OCI-LY7 (cell line): ENCODE measurements around the gene NSD1. TPM values are rescaled to one million over a fixed set of nuclear protein-coding genes. Genes with fewer than 3 reads are reported as not detected.

Experiments used
- BruUV-seq: library from RNA; stranded (reverse); fragments of 400-500 nt; replicated peaks from 2 replicates; lab custom pipeline; 2021; lab: Mats Ljungman, UMichigan
- CTCF ChIA-PET: fragments of 300-600 bp; sonication (Branson Sonifier 250); formaldehyde crosslinking; loops from one replicate; lab custom pipeline; 2022; ENCODE audit warnings: antibody characterized with exemption; ENCODE audit not compliant: unreplicated experiment; lab: Charles Lee
- POLR2A ChIA-PET: fragments of 300-600 bp; sonication (Branson Sonifier 250); formaldehyde crosslinking; loops from one replicate; lab custom pipeline; 2022; ENCODE audit warnings: antibody characterized with exemption; lab: Charles Lee
- DNase-seq: peaks from one replicate; pipeline ENCODE4 v3.0.0-alpha.2; 2015; ENCODE audit warnings: low spot score
- H2AFZ ChIP-seq: fragments of 200-600 bp; sonication (generic), shearing (Covaris generic); 2 replicates; pipeline ENCODE4 v1.6.1; 2014; ENCODE audit warnings: mild to moderate bottlenecking, antibody characterized with exemption, low read length, moderate library complexity
- H3K27ac ChIP-seq: fragments of 200-600 bp; sonication (generic); 2 replicates; pipeline ENCODE4 v1.5.1; 2014; ENCODE audit warnings: mixed run types, low read depth, mild to moderate bottlenecking, moderate library complexity, low read length, inconsistent platforms; ENCODE audit not compliant: poor library complexity, severe bottlenecking
- H3K36me3 ChIP-seq: fragments of 200-600 bp; sonication (generic); 2 replicates; pipeline ENCODE4 v1.6.1; 2014; ENCODE audit warnings: mild to moderate bottlenecking, antibody characterized with exemption, low read length, moderate library complexity, mixed read lengths; ENCODE audit not compliant: insufficient read depth
- H3K4me1 ChIP-seq: fragments of 200-600 bp; sonication (generic); 2 replicates; pipeline ENCODE4 v1.5.1; 2014; ENCODE audit warnings: mild to moderate bottlenecking, low read length; ENCODE audit not compliant: insufficient read depth, poor library complexity, severe bottlenecking
- H3K4me2 ChIP-seq: fragments of 200-600 bp; sonication (generic); 2 replicates; pipeline ENCODE4 v1.6.1; 2014; ENCODE audit warnings: mild to moderate bottlenecking, low read length
- H3K4me3 ChIP-seq: fragments of 200-600 bp; sonication (generic); 2 replicates; pipeline ENCODE4 v1.5.1; 2014; ENCODE audit warnings: mild to moderate bottlenecking, low read depth, low read length; ENCODE audit not compliant: poor library complexity, severe bottlenecking
- H3K79me2 ChIP-seq: fragments of 200-600 bp; sonication (generic); 2 replicates; pipeline ENCODE4 v1.6.1; 2016; ENCODE audit warnings: low read depth, mild to moderate bottlenecking, low read length, moderate library complexity, mixed read lengths; ENCODE audit not compliant: insufficient read depth
- H3K9me2 ChIP-seq: fragments of 200-600 bp; sonication (generic); 2 replicates; pipeline ENCODE4 v1.6.1; 2016; ENCODE audit warnings: mild to moderate bottlenecking, low read length, mixed read lengths; ENCODE audit not compliant: insufficient read depth
- H3K9me3 ChIP-seq: fragments of 200-600 bp; sonication (generic); 2 replicates; pipeline ENCODE4 v1.6.1; 2014; ENCODE audit warnings: mild to moderate bottlenecking, mixed run types, low read length, mixed read lengths
- H4K20me1 ChIP-seq: fragments of 200-600 bp; sonication (generic); 2 replicates; pipeline ENCODE4 v1.6.1; 2014; ENCODE audit warnings: mild to moderate bottlenecking, antibody characterized with exemption, low read length, moderate library complexity, mixed read lengths; ENCODE audit not compliant: insufficient read depth
- EZH2phosphoT487 ChIP-seq: fragments of 200-600 bp; sonication (generic); IDR thresholded peaks from 2 replicates; pipeline ENCODE4 v1.6.1; 2018; ENCODE audit warnings: low read depth, borderline replicate concordance, mild to moderate bottlenecking, mixed run types, antibody characterized with exemption, low read length, moderate library complexity, mixed read lengths
- intact Hi-C: fragments of 100-400 bp; cut with micrococcal nuclease; formaldehyde crosslinking; loops from one replicate; pipeline ENCODE4 v1.10.0; 2022; ENCODE audit not compliant: unreplicated experiment
- total RNA-seq, 2 experiments: library from RNA; depleted of rRNA in 1 of 2; stranded (reverse); fragments of >200 nt in 1 of 2; shearing (Covaris generic) in 1 of 2; gene quantifications; 2 replicates each; pipeline ENCODE4 v1.2.3, GENCODE V29; 2014 to 2022
- TF ChIP-seq, protein P1 (sequence below): fragments of 200-600 bp; sonication (generic); conservative IDR thresholded peaks from 2 replicates; pipeline ENCODE4 v1.5.1; 2014; ENCODE audit warnings: mild to moderate bottlenecking, antibody characterized with exemption, low read length, moderate library complexity, mixed read lengths

Gene NSD1
- total RNA-seq, 2 experiments from 2014 or later = 64.3 to 142 TPM

DNA sequence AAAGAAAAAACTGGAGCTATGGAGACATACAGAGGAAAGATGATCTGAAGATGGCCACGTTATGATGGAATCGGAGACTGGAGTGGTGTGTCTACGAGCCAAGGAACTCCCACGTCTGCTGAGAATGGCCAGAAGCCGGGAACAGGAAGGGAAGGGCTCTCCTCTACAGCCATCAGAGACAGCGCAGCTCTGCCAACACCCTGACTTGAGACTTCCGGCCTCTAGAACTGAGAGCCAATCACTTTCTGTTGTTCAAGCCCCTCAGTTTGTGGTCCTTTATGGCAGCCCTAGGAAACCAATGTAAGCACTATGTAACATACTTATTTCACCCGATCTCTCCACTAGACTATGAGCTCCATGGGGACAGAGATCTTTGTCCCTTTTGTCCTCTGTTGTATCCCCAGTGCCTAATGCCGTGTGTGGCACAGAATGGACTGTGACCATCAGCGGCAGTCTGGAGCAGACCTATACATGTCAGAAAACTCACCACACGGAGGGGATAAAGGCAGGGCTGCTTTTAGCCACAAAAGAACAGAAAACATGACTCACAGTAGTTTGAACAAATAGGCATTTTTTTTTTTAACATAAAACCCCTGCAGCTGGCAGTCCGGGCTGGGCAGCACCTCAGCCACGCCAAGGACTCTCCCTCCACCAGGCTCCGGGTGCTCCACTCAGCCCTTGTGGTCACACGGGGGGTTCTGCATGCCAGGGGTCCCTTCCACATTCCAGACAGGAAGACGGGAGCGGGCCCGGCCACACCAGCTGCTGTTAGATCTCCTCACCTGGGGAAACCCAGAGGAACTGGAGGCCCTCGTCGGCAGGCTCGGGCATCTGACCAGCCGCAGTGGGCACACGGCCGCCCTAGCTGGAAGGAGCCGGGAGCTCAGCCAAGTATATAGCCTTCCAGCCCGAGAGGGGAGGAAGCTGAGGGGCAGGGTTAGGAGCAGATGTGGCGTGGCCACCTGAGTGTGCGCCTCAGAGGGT, 194.3 kb downstream of the NSD1 start:
- no peak overlapping the region for H3K27ac ChIP-seq
- H3K36me3 ChIP-seq = peaks cover 40% of the 10 kb centered on the region; the same call in 1 of the 2 replicates
- no peaks in the 10 kb centered on the region for H3K79me2 ChIP-seq
- no peaks in the 10 kb centered on the region for H3K4me1 ChIP-seq
- H3K9me2 ChIP-seq = no peaks in the 10 kb centered on the region
- CTCF ChIA-PET = no interaction called here
- H3K4me2 ChIP-seq = no peak overlapping the region
- no peaks in the 10 kb centered on the region for H3K9me3 ChIP-seq
- TF ChIP-seq EZH2phosphoT487 = no peak
- TF ChIP-seq, protein P1, sequence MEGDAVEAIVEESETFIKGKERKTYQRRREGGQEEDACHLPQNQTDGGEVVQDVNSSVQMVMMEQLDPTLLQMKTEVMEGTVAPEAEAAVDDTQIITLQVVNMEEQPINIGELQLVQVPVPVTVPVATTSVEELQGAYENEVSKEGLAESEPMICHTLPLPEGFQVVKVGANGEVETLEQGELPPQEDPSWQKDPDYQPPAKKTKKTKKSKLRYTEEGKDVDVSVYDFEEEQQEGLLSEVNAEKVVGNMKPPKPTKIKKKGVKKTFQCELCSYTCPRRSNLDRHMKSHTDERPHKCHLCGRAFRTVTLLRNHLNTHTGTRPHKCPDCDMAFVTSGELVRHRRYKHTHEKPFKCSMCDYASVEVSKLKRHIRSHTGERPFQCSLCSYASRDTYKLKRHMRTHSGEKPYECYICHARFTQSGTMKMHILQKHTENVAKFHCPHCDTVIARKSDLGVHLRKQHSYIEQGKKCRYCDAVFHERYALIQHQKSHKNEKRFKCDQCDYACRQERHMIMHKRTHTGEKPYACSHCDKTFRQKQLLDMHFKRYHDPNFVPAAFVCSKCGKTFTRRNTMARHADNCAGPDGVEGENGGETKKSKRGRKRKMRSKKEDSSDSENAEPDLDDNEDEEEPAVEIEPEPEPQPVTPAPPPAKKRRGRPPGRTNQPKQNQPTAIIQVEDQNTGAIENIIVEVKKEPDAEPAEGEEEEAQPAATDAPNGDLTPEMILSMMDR = no peak
- H3K4me3 ChIP-seq = no peak overlapping the region
- no TSS peak for BruUV-seq
- H4K20me1 ChIP-seq = no peaks in the 10 kb centered on the region
- DNase-seq = no peak
- POLR2A ChIA-PET = interaction anchor here (0.5 kb wide), 1 partner anchor 192 kb away, joined by 3 read pairs; no protein-coding TSS in a partner anchor
- intact Hi-C loops = no loop called here
- no peak overlapping the region for H2AFZ ChIP-seq

DNA sequence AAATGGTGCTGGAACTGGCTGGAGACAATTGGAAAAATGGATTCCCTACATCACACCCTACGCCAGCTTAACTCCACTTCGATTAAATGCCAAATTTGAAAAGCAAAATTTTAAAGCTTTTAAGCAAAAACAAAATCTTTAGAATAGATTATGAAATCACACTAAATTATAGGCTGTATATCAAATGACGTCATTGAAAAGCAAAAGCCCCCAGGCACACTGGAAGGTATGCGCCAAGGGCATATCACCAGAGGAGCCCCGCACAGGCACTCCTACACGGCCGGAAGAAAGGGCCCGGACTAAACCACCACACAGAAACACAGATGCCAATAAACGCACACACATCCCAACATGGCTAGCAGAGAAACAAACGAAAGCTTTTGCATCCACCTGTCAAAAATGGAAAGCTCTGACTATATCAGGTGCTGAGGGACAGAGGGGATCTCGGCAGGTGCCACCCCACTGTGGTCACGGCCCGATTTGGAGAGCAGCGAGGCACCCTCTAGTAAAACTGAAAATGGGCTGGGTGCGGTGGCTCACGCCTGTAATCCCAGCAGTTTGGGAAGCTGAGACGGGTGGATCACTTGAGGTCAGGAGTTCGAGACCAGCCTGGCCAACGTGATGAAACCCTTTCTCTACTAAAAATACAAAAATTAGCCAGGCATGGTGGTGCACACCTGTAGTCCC, 195.1 kb downstream of the NSD1 start:
- no peaks in the 10 kb centered on the region for H3K4me1 ChIP-seq
- H3K4me2 ChIP-seq = no peak overlapping the region
- TF ChIP-seq, protein P1 = no peak
- TF ChIP-seq EZH2phosphoT487 = no peak
- intact Hi-C loops = no loop called here
- no peaks in the 10 kb centered on the region for H3K9me2 ChIP-seq
- ChIA-PET POLR2A (no interaction called here), CTCF (no interaction called here)
- H3K4me3 ChIP-seq = no peak overlapping the region
- H3K36me3 ChIP-seq = peaks cover 48% of the 10 kb centered on the region
- no peak overlapping the region for H3K27ac ChIP-seq
- BruUV-seq = no TSS peak
- no peaks in the 10 kb centered on the region for H4K20me1 ChIP-seq
- H3K9me3 ChIP-seq = no peaks in the 10 kb centered on the region
- H3K79me2 ChIP-seq = no peaks in the 10 kb centered on the region
- DNase-seq = no peak
- no peak overlapping the region for H2AFZ ChIP-seq
